Progenitor cell of endocrine pancreas (in vitro differentiated cells): Measurements from ENCODE around the gene PRCD. TPM values are rescaled to one million over a fixed set of nuclear protein-coding genes. Genes with fewer than 3 reads are reported as not detected.

Source experiments
- DNase-seq: peaks from one replicate; pipeline ENCODE4 v3.0.0; 2021; ENCODE audit warnings: low spot score; ENCODE audit not compliant: unreplicated experiment
- H3K27ac Mint-ChIP-seq: 2 replicates; pipeline ENCODE4 v1.8.0; 2021; ENCODE audit warnings: mild to moderate bottlenecking, moderate library complexity, mixed read lengths
- H3K27me3 Mint-ChIP-seq: 2 replicates; pipeline ENCODE4 v1.8.0; 2021; ENCODE audit warnings: mixed read lengths
- H3K36me3 Mint-ChIP-seq: 2 replicates; pipeline ENCODE4 v1.8.0; 2022; ENCODE audit warnings: mixed read lengths; ENCODE audit not compliant: insufficient read depth
- H3K4me1 Mint-ChIP-seq: 2 replicates; pipeline ENCODE4 v1.8.0; 2021; ENCODE audit warnings: low read depth, mixed read lengths
- H3K4me3 Mint-ChIP-seq: 2 replicates; pipeline ENCODE4 v1.8.0; 2021; ENCODE audit warnings: low read depth, mild to moderate bottlenecking, moderate library complexity, mixed read lengths
- H3K9me3 Mint-ChIP-seq: 2 replicates; pipeline ENCODE4 v1.8.0; 2021; ENCODE audit warnings: low read depth, mixed read lengths
- CTCF ChIP-seq: fragments of 200-600 bp; sonication (generic); IDR thresholded peaks from one replicate; pipeline ENCODE4 v1.5.0; 2021; ENCODE audit warnings: antibody characterized with exemption, mild to moderate bottlenecking; ENCODE audit not compliant: unreplicated experiment
- total RNA-seq: library from RNA; stranded (reverse); gene quantifications from 2 replicates; pipeline ENCODE4 v1.2.1, GENCODE V29; 2021

Gene PRCD
- total RNA-seq, 1 donor from 2014 or later, result 0.86 TPM

DNA sequence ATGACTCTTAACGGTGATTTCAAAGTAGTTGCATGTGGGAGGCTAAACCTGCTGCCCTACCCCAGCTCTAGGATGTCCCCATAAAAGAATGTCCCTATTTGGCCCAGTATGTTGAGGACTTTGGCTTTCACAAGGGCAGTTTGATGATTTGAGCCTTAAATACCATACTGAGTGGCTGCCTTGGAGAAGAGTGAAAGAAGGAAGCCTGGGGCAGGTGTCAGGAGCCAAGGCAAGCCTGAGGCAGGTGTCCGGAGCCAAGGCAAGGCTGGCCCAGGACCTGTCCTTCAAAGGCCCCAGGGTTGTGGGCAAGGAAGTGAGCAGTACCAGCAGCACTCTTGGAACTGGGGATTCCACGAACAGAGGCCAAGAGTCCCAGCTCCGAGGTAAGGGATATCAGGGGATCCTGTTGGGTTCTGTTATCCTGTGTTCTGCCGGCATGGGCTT, 27.2 kb downstream of the PRCD start:
- no peak for TF ChIP-seq CTCF
- no peaks in the 10 kb centered on the region for H3K9me3 Mint-ChIP-seq
- no peaks in the 10 kb centered on the region for H3K27me3 Mint-ChIP-seq
- no peak overlapping the region for H3K4me3 Mint-ChIP-seq
- peaks cover 20% of the 10 kb centered on the region for H3K4me1 Mint-ChIP-seq
- peaks cover 11% of the 10 kb centered on the region for H3K36me3 Mint-ChIP-seq
- H3K27ac Mint-ChIP-seq, result peak overlapping the region; percentile 50
- DNase-seq, result no peak

- H3K4me3 Mint-ChIP-seq, result no peak overlapping the region
- DNase-seq, result no peak
- H3K27me3 Mint-ChIP-seq, result no peaks in the 10 kb centered on the region
- H3K4me1 Mint-ChIP-seq, result peaks cover 20% of the 10 kb centered on the region
- no peak for TF ChIP-seq CTCF
- peaks cover 9% of the 10 kb centered on the region for H3K36me3 Mint-ChIP-seq
- H3K9me3 Mint-ChIP-seq, result no peaks in the 10 kb centered on the region
- no peak overlapping the region for H3K27ac Mint-ChIP-seq
Measured at GRCh38 chr17:76567634-76568432, 28.0 kb downstream of the PRCD start.

GRCh38 chr17:76568811-76569221, 29.0 kb downstream of the PRCD start:
- H3K4me3 Mint-ChIP-seq, result no peak overlapping the region
- no peak for TF ChIP-seq CTCF
- H3K4me1 Mint-ChIP-seq, result peaks cover 20% of the 10 kb centered on the region
- peaks cover 5% of the 10 kb centered on the region for H3K36me3 Mint-ChIP-seq
- no peak for DNase-seq
- no peaks in the 10 kb centered on the region for H3K9me3 Mint-ChIP-seq
- no peak overlapping the region for H3K27ac Mint-ChIP-seq
- no peaks in the 10 kb centered on the region for H3K27me3 Mint-ChIP-seq

DNA sequence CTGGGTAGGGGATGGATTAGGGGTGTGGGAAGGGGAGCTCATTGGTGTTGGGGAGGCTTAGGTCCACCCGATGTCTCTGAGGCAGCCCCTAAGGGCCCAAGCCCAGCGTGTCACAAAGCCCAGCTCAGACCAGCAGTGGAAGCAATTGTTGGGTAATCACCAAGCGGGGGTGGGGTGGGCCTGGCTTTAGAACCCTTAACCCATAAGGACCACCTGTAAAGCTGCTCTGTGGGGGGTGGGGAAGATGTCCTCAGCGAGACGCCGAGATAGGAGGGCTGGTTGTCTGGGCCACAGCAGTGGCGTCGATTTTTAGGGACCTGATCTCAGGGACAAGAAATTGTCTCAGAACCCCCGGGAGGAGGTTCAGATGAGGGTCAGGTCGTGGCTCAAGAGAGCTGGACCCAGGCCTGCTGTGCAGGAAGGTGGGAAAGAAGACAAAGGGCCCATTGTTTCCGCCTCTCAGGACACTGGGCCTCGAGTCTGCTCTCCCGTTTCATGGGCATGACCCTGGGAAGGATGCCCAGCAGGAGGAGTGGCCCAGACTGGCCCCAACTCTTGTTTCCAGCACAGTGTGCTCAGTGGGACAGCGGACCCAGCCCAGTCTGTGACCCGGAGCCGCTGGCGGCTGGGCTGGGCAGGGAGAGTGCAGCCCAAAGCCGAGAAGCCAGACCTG, 29.9 kb downstream of the PRCD start:
- peak overlapping the region; percentile 52 for H3K27ac Mint-ChIP-seq
- no peaks in the 10 kb centered on the region for H3K9me3 Mint-ChIP-seq
- peaks cover 5% of the 10 kb centered on the region for H3K36me3 Mint-ChIP-seq
- no peaks in the 10 kb centered on the region for H3K27me3 Mint-ChIP-seq
- DNase-seq, result no peak
- H3K4me1 Mint-ChIP-seq, result peaks cover 20% of the 10 kb centered on the region
- H3K4me3 Mint-ChIP-seq, result no peak overlapping the region
- no peak for TF ChIP-seq CTCF

DNA sequence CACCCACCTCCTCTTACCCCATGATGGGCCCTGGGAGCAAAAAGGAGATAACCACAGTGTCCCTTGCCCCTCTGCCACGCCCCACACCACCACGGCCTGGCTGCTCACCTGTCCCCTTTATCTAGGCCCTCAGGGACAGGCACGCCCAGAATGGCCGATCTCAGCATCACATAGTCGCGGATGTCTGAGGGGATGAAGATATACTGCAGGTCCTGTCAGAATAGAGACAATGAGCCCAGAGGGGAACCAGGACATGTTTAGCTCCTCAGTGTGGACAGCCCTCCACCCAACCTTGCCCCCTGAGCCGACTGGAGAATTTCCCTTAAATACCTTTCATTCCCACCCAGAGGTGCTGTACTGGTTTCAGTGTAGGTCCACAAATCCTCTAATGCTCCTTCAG, 30.6 kb downstream of the PRCD start:
- H3K27me3 Mint-ChIP-seq, result no peaks in the 10 kb centered on the region
- peaks cover 20% of the 10 kb centered on the region for H3K4me1 Mint-ChIP-seq
- no peak for TF ChIP-seq CTCF
- H3K4me3 Mint-ChIP-seq, result no peak overlapping the region
- H3K27ac Mint-ChIP-seq, result no peak overlapping the region
- H3K9me3 Mint-ChIP-seq, result no peaks in the 10 kb centered on the region
- peaks cover 4% of the 10 kb centered on the region for H3K36me3 Mint-ChIP-seq
- no peak for DNase-seq
